ENCODE data around the gene ACSS3.

ACSS3 gene

GRCh38 chr12:81159856-81160255, 82.0 kb downstream of the ACSS3 start:
- Histone ChIP-seq H3K18ac (ENCODE audit: low read depth in 1 of 2, low read length in 2 of 2) (no peak overlapping the region), H3K23ac (ENCODE audit: low read length in 2 of 2) (no peak overlapping the region), H2AK5ac (ENCODE audit: low read length, severe bottlenecking) (no peak overlapping the region), H3K9me3 (ENCODE audit: control insufficient read depth, low read length) (no peaks in the 10 kb centered on the region), H3K4ac (ENCODE audit: low read depth in 1 of 2, low read length in 2 of 2) (no peak overlapping the region), H2AFZ (ENCODE audit: low read depth, low read length) (no peak overlapping the region), H2BK5ac (ENCODE audit: low read depth, low read length, poor library complexity, severe bottlenecking) (no peak overlapping the region), H4K8ac (ENCODE audit: low read length) (no peak overlapping the region), H3K79me1 (replicated peaks; ENCODE audit: low read length, poor library complexity, severe bottlenecking) (no peaks in the 10 kb centered on the region), H3K4me1 (ENCODE audit: control insufficient read depth, insufficient read depth, low read depth, low read length) (no peaks in the 10 kb centered on the region), H2BK120ac (ENCODE audit: low read depth, low read length) (no peak overlapping the region), H3K4me2 (ENCODE audit: low read length, poor library complexity, severe bottlenecking) (no peak overlapping the region), H3K36me3 (ENCODE audit: control insufficient read depth in 1 of 2, insufficient read depth in 2 of 2, low read depth in 1 of 2, low read length in 2 of 2) (peaks cover 13 to 29% of the 10 kb centered on the region in 2 experiments), H3K14ac (ENCODE audit: low read length in 2 of 2) (no peak overlapping the region), H3K27me3 (ENCODE audit: control insufficient read depth in 1 of 2, insufficient read depth in 1 of 2, low read length in 2 of 2) (no peaks in the 10 kb centered on the region), H2BK12ac (ENCODE audit: low read length in 2 of 2) (no peak overlapping the region), H4K91ac (ENCODE audit: low read length) (no peak overlapping the region), H3K9ac (ENCODE audit: low read length) (no peak overlapping the region), H3K27ac (ENCODE audit: low read length, poor library complexity, severe bottlenecking) (no peak overlapping the region), H3K4me3 (ENCODE audit: insufficient read depth in 1 of 2, low read depth in 1 of 2, low read length in 2 of 2) (no peak overlapping the region), H2BK15ac (ENCODE audit: low read depth, poor library complexity, severe bottlenecking) (no peak overlapping the region)
- WGBS, result 100% methylated on average over 1 of the region's 3 CpGs
- no peak for DNase-seq

GRCh38 chr12:81161680-81162079, 83.8 kb downstream of the ACSS3 start:
- H2BK120ac ChIP-seq (ENCODE audit: low read depth, low read length), result no peak overlapping the region
- H3K4me2 ChIP-seq (ENCODE audit: low read length, poor library complexity, severe bottlenecking), result no peak overlapping the region
- H4K91ac ChIP-seq (ENCODE audit: low read length), result no peak overlapping the region
- no peaks in the 10 kb centered on the region for H3K9me3 ChIP-seq (ENCODE audit: control insufficient read depth, low read length)
- H3K36me3 ChIP-seq (ENCODE audit: control insufficient read depth in 1 of 2, insufficient read depth in 2 of 2, low read depth in 1 of 2, low read length in 2 of 2), result peaks cover 13 to 26% of the 10 kb centered on the region in 2 experiments
- no peaks in the 10 kb centered on the region for H3K4me1 ChIP-seq (ENCODE audit: control insufficient read depth, insufficient read depth, low read depth, low read length)
- no peak overlapping the region for H2AFZ ChIP-seq (ENCODE audit: low read depth, low read length)
- H3K27ac ChIP-seq (ENCODE audit: low read length, poor library complexity, severe bottlenecking), result no peak overlapping the region
- no peak overlapping the region for H2AK5ac ChIP-seq (ENCODE audit: low read length, severe bottlenecking)
- DNase-seq, result no peak
- no peak overlapping the region for H3K9ac ChIP-seq (ENCODE audit: low read length)
- no peaks in the 10 kb centered on the region for H3K27me3 ChIP-seq (ENCODE audit: control insufficient read depth in 1 of 2, insufficient read depth in 1 of 2, low read length in 2 of 2)
- H2BK5ac ChIP-seq (ENCODE audit: low read depth, low read length, poor library complexity, severe bottlenecking), result no peak overlapping the region
- WGBS, result 91% methylated on average over 5 of the region's 5 CpGs
- no peaks in the 10 kb centered on the region for H3K79me1 ChIP-seq (replicated peaks; ENCODE audit: low read length, poor library complexity, severe bottlenecking)
- no peak overlapping the region for H3K23ac ChIP-seq (ENCODE audit: low read length in 2 of 2)
- no peak overlapping the region for H3K18ac ChIP-seq (ENCODE audit: low read depth in 1 of 2, low read length in 2 of 2)
- no peak overlapping the region for H4K8ac ChIP-seq (ENCODE audit: low read length)
- no peak overlapping the region for H3K4me3 ChIP-seq (ENCODE audit: insufficient read depth in 1 of 2, low read depth in 1 of 2, low read length in 2 of 2)
- H3K4ac ChIP-seq (ENCODE audit: low read depth in 1 of 2, low read length in 2 of 2), result no peak overlapping the region
- H3K14ac ChIP-seq (ENCODE audit: low read length in 2 of 2), result no peak overlapping the region
- no peak overlapping the region for H2BK15ac ChIP-seq (ENCODE audit: low read depth, poor library complexity, severe bottlenecking)
- H2BK12ac ChIP-seq (ENCODE audit: low read length in 2 of 2), result no peak overlapping the region

GRCh38 chr12:81162391-81163136, 84.7 kb downstream of the ACSS3 start:
- H2AK5ac ChIP-seq (ENCODE audit: low read length, severe bottlenecking), result no peak overlapping the region
- no peak overlapping the region for H2BK120ac ChIP-seq (ENCODE audit: low read depth, low read length)
- H3K14ac ChIP-seq (ENCODE audit: low read length in 2 of 2), result no peak overlapping the region
- peak overlapping the region; percentile 7 for H4K91ac ChIP-seq (ENCODE audit: low read length)
- H3K27ac ChIP-seq (ENCODE audit: low read length, poor library complexity, severe bottlenecking), result no peak overlapping the region
- H2BK5ac ChIP-seq (ENCODE audit: low read depth, low read length, poor library complexity, severe bottlenecking), result no peak overlapping the region
- no peak overlapping the region for H3K4me3 ChIP-seq (ENCODE audit: insufficient read depth in 1 of 2, low read depth in 1 of 2, low read length in 2 of 2)
- H3K79me1 ChIP-seq (replicated peaks; ENCODE audit: low read length, poor library complexity, severe bottlenecking), result no peaks in the 10 kb centered on the region
- WGBS, result 93% methylated on average over 3 of the region's 4 CpGs
- no peak overlapping the region for H2BK15ac ChIP-seq (ENCODE audit: low read depth, poor library complexity, severe bottlenecking)
- peaks cover 13 to 21% of the 10 kb centered on the region in 2 experiments for H3K36me3 ChIP-seq (ENCODE audit: control insufficient read depth in 1 of 2, insufficient read depth in 2 of 2, low read depth in 1 of 2, low read length in 2 of 2)
- peak overlapping the region in 1 of 2 experiments; percentile 2 for H2BK12ac ChIP-seq (ENCODE audit: low read length in 2 of 2)
- H3K4me1 ChIP-seq (ENCODE audit: control insufficient read depth, insufficient read depth, low read depth, low read length), result no peaks in the 10 kb centered on the region
- no peak overlapping the region for H4K8ac ChIP-seq (ENCODE audit: low read length)
- H2AFZ ChIP-seq (ENCODE audit: low read depth, low read length), result no peak overlapping the region
- H3K18ac ChIP-seq (ENCODE audit: low read depth in 1 of 2, low read length in 2 of 2), result no peak overlapping the region
- H3K27me3 ChIP-seq (ENCODE audit: control insufficient read depth in 1 of 2, insufficient read depth in 1 of 2, low read length in 2 of 2), result no peaks in the 10 kb centered on the region
- no peak overlapping the region for H3K4ac ChIP-seq (ENCODE audit: low read depth in 1 of 2, low read length in 2 of 2)
- H3K9me3 ChIP-seq (ENCODE audit: control insufficient read depth, low read length), result no peaks in the 10 kb centered on the region
- H3K23ac ChIP-seq (ENCODE audit: low read length in 2 of 2), result no peak overlapping the region
- no peak overlapping the region for H3K4me2 ChIP-seq (ENCODE audit: low read length, poor library complexity, severe bottlenecking)
- DNase-seq, result no peak
- H3K9ac ChIP-seq (ENCODE audit: low read length), result no peak overlapping the region

- H3K4me1 ChIP-seq (ENCODE audit: control insufficient read depth, insufficient read depth, low read depth, low read length), result no peaks in the 10 kb centered on the region
These were observed 86.9 kb downstream of the ACSS3 start for GRCh38 chr12:81164827-81165226.

More at GRCh38 chr12:81164827-81165226, 86.9 kb downstream of the ACSS3 start:
- Histone ChIP-seq H3K23ac (ENCODE audit: low read length in 2 of 2) (no peak overlapping the region), H2AFZ (ENCODE audit: low read depth, low read length) (no peak overlapping the region), H3K4me3 (ENCODE audit: insufficient read depth in 1 of 2, low read depth in 1 of 2, low read length in 2 of 2) (no peak overlapping the region), H2BK120ac (ENCODE audit: low read depth, low read length) (no peak overlapping the region), H2BK5ac (ENCODE audit: low read depth, low read length, poor library complexity, severe bottlenecking) (no peak overlapping the region), H3K18ac (ENCODE audit: low read depth in 1 of 2, low read length in 2 of 2) (no peak overlapping the region), H3K9me3 (ENCODE audit: control insufficient read depth, low read length) (no peaks in the 10 kb centered on the region), H3K14ac (ENCODE audit: low read length in 2 of 2) (no peak overlapping the region), H3K27ac (ENCODE audit: low read length, poor library complexity, severe bottlenecking) (no peak overlapping the region), H3K36me3 (ENCODE audit: control insufficient read depth in 1 of 2, insufficient read depth in 2 of 2, low read depth in 1 of 2, low read length in 2 of 2) (peaks cover 11 to 13% of the 10 kb centered on the region in 2 experiments), H3K9ac (ENCODE audit: low read length) (no peak overlapping the region), H2AK5ac (ENCODE audit: low read length, severe bottlenecking) (no peak overlapping the region), H2BK12ac (ENCODE audit: low read length in 2 of 2) (no peak overlapping the region), H2BK15ac (ENCODE audit: low read depth, poor library complexity, severe bottlenecking) (no peak overlapping the region), H3K4ac (ENCODE audit: low read depth in 1 of 2, low read length in 2 of 2) (no peak overlapping the region), H3K27me3 (ENCODE audit: control insufficient read depth in 1 of 2, insufficient read depth in 1 of 2, low read length in 2 of 2) (no peaks in the 10 kb centered on the region), H4K8ac (ENCODE audit: low read length) (no peak overlapping the region), H3K4me2 (ENCODE audit: low read length, poor library complexity, severe bottlenecking) (no peak overlapping the region), H3K79me1 (replicated peaks; ENCODE audit: low read length, poor library complexity, severe bottlenecking) (no peaks in the 10 kb centered on the region), H4K91ac (ENCODE audit: low read length) (no peak overlapping the region)
- DNase-seq, result no peak
